ENCODE results near the gene STARD10. TPM values are rescaled to one million over a fixed set of nuclear protein-coding genes. Genes with fewer than 3 reads are reported as not detected.
"Not testable (repeated sequence)": the region's sequence is repeated elsewhere in the genome, so short reads cannot be mapped to it uniquely, and the experiment has no call there.

Gene STARD10
- total RNA-seq, 1 donor from 2014 or later, result 28.2 TPM

- H3K4me1 ChIP-seq (ENCODE audit: control insufficient read depth in 3 of 3, insufficient read depth in 3 of 3, low read length in 3 of 3), result peaks cover 18 to 39% (median 28%) of the 10 kb centered on the region in 3 donors
- no peaks in the 10 kb centered on the region for H3K9me3 ChIP-seq (ENCODE audit: control insufficient read depth in 3 of 3, low read length in 3 of 3)
- H3K9ac ChIP-seq (ENCODE audit: low read depth in 1 of 3, low read length in 3 of 3), result no peak overlapping the region
- H3K27ac ChIP-seq (ENCODE audit: low read depth, low read length), result no peak overlapping the region
- no peak overlapping the region for H3K4me3 ChIP-seq (ENCODE audit: low read length in 3 of 3)
- no peaks in the 10 kb centered on the region for H3K27me3 ChIP-seq (ENCODE audit: control insufficient read depth in 3 of 3, insufficient read depth in 3 of 3, low read length in 3 of 3)
- peaks cover 10 to 19% (median 18%) of the 10 kb centered on the region in 3 donors for H3K36me3 ChIP-seq (ENCODE audit: control insufficient read depth in 3 of 3, insufficient read depth in 3 of 3, low read length in 3 of 3)
Measured at GRCh38 chr11:72818971-72819370, 25.1 kb upstream of the STARD10 start.

DNA sequence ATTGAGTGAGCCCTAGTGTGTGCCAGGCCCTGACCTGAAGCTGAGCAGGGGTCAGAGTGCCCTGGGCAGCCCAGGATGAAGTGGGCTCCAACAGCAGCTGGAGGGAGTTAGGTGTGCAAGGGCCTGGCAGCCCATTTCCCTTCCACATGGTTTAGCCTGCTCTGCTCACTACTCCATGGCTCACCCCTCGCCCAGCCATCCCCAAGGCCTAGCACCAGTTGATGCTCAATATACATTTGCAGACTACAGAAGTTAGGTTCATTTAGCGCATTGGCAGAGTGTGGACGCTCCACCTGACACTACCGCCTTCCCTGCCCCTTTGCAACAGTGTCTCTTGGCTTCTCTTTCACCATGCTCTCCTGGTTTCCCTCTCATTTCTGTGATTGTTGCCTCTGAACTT, 24.1 kb upstream of the STARD10 start:
- Histone ChIP-seq H3K27me3 (ENCODE audit: control insufficient read depth in 3 of 3, insufficient read depth in 3 of 3, low read length in 3 of 3) (no peaks in the 10 kb centered on the region), H3K9me3 (ENCODE audit: control insufficient read depth in 3 of 3, low read length in 3 of 3) (no peaks in the 10 kb centered on the region), H3K27ac (ENCODE audit: low read depth, low read length) (no peak overlapping the region), H3K4me3 (ENCODE audit: low read length in 3 of 3) (no peak overlapping the region), H3K4me1 (ENCODE audit: control insufficient read depth in 3 of 3, insufficient read depth in 3 of 3, low read length in 3 of 3) (peaks cover 26 to 48% (median 37%) of the 10 kb centered on the region in 3 donors), H3K9ac (ENCODE audit: low read depth in 1 of 3, low read length in 3 of 3) (no peak overlapping the region), H3K36me3 (ENCODE audit: control insufficient read depth in 3 of 3, insufficient read depth in 3 of 3, low read length in 3 of 3) (peaks cover 10 to 19% (median 18%) of the 10 kb centered on the region in 3 donors)

DNA sequence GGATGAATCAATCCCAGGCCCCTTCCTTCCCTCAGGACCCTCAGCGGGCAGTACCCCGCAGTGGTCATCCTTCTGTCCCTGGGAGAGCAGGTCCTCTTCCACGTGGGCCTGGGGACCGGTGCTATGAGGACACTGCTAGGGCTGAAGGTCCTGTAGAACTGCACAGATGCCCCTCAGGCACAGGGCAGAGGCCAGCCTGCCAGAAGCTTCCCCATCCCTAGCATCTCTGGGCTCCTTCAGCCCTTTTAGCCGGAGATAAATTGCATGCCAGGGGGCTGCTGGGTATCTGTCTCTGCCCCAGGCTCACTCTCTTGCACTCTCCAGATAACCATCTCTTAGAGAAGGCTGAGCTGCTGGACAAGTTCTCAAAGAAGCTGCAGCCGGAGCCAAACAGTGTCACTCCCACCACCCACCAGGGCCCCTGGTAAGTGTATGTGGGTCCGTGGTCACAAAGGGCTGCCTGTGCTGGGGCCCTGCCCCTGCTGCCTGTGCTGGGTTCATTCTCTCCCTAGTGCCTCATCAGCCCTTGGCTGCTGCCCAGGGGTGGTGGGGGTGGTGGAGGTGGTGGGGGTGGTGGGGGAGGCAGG, 22.6 kb upstream of the STARD10 start:
- H3K36me3 ChIP-seq (ENCODE audit: control insufficient read depth in 3 of 3, insufficient read depth in 3 of 3, low read length in 3 of 3), result peaks cover 10 to 19% (median 18%) of the 10 kb centered on the region in 3 donors
- H3K27me3 ChIP-seq (ENCODE audit: control insufficient read depth in 3 of 3, insufficient read depth in 3 of 3, low read length in 3 of 3), result no peaks in the 10 kb centered on the region
- peaks cover 26 to 49% (median 34%) of the 10 kb centered on the region in 3 donors for H3K4me1 ChIP-seq (ENCODE audit: control insufficient read depth in 3 of 3, insufficient read depth in 3 of 3, low read length in 3 of 3)
- no peak overlapping the region for H3K27ac ChIP-seq (ENCODE audit: low read depth, low read length)
- no peak overlapping the region for H3K9ac ChIP-seq (ENCODE audit: low read depth in 1 of 3, low read length in 3 of 3)
- no peaks in the 10 kb centered on the region for H3K9me3 ChIP-seq (ENCODE audit: control insufficient read depth in 3 of 3, low read length in 3 of 3)
- H3K4me3 ChIP-seq (ENCODE audit: low read length in 3 of 3), result no peak overlapping the region

GRCh38 chr11:72815110-72815618, 21.3 kb upstream of the STARD10 start:
- Histone ChIP-seq H3K9me3 (ENCODE audit: control insufficient read depth in 3 of 3, low read length in 3 of 3) (no peaks in the 10 kb centered on the region), H3K27ac (ENCODE audit: low read depth, low read length) (peak overlapping the region; percentile 96), H3K4me3 (ENCODE audit: low read length in 3 of 3) (peak overlapping the region; percentile 87 to 99 (median 99)), H3K27me3 (ENCODE audit: control insufficient read depth in 3 of 3, insufficient read depth in 3 of 3, low read length in 3 of 3) (no peaks in the 10 kb centered on the region), H3K9ac (ENCODE audit: low read depth in 1 of 3, low read length in 3 of 3) (peak overlapping the region; percentile 87 to 95 (median 94)), H3K36me3 (ENCODE audit: control insufficient read depth in 3 of 3, insufficient read depth in 3 of 3, low read length in 3 of 3) (peaks cover 10 to 22% (median 16%) of the 10 kb centered on the region in 3 donors), H3K4me1 (ENCODE audit: control insufficient read depth in 3 of 3, insufficient read depth in 3 of 3, low read length in 3 of 3) (peaks cover 20 to 43% (median 27%) of the 10 kb centered on the region in 3 donors)

- H3K36me3 ChIP-seq (ENCODE audit: control insufficient read depth in 3 of 3, insufficient read depth in 3 of 3, low read length in 3 of 3), result peaks cover 10 to 22% (median 17%) of the 10 kb centered on the region in 3 donors
- peaks cover 20 to 43% (median 27%) of the 10 kb centered on the region in 3 donors for H3K4me1 ChIP-seq (ENCODE audit: control insufficient read depth in 3 of 3, insufficient read depth in 3 of 3, low read length in 3 of 3)
- H3K27ac ChIP-seq (ENCODE audit: low read depth, low read length), result peak within 1 kb of the TSS; percentile 96
- peak within 1 kb of the TSS; percentile 87 to 95 (median 94) for H3K9ac ChIP-seq (ENCODE audit: low read depth in 1 of 3, low read length in 3 of 3)
- no peaks in the 10 kb centered on the region for H3K9me3 ChIP-seq (ENCODE audit: control insufficient read depth in 3 of 3, low read length in 3 of 3)
- no peaks in the 10 kb centered on the region for H3K27me3 ChIP-seq (ENCODE audit: control insufficient read depth in 3 of 3, insufficient read depth in 3 of 3, low read length in 3 of 3)
- peak within 1 kb of the TSS; percentile 87 to 99 (median 99) for H3K4me3 ChIP-seq (ENCODE audit: low read length in 3 of 3)
Measured at GRCh38 chr11:72814286-72815109, 20.7 kb upstream of the STARD10 start, which contains the start of gene ATG16L2. Gene ATG16L2, plus strand, starts transcription at chr11:72814411. Its CDS starts 35 bp downstream, at chr11:72814446.

DNA sequence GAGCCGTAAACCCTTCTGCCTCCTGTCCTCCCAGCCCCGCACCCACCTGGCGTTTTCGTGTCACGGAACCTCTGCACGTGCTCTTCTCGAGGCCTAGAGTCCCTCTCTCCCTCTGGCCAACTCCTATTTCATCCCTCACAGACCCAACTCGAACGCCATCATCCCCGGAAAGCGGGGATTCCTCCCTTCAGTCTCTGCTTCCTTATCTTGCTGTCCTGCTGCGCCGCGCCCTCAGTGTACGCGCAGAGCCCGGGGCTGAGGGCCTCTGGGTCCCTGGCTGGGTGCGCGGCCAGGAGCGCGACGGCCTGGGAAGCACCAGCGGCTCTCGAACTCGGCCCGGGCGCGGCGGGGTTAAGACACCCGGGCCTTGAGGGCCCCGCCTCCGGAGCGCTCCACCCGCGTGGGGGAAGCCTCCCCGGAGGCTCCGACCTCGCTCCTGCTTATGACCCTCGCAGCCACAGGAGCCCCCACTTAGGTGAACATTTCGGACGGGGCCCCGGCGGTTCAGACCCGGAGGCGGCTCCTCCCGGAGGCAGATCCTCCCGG, 20.0 kb upstream of the STARD10 start:
- Histone ChIP-seq H3K4me1 (ENCODE audit: control insufficient read depth in 3 of 3, insufficient read depth in 3 of 3, low read length in 3 of 3) (peaks cover 20 to 43% (median 27%) of the 10 kb centered on the region in 3 donors), H3K9ac (ENCODE audit: low read depth in 1 of 3, low read length in 3 of 3) (peak overlapping the region; percentile 73 to 95 (median 94)), H3K27ac (ENCODE audit: low read depth, low read length) (peak overlapping the region; percentile 96), H3K4me3 (ENCODE audit: low read length in 3 of 3) (peak overlapping the region; percentile 79 to 99 (median 99)), H3K36me3 (ENCODE audit: control insufficient read depth in 3 of 3, insufficient read depth in 3 of 3, low read length in 3 of 3) (peaks cover 9 to 18% (median 18%) of the 10 kb centered on the region in 3 donors), H3K27me3 (ENCODE audit: control insufficient read depth in 3 of 3, insufficient read depth in 3 of 3, low read length in 3 of 3) (no peaks in the 10 kb centered on the region), H3K9me3 (ENCODE audit: control insufficient read depth in 3 of 3, low read length in 3 of 3) (no peaks in the 10 kb centered on the region)

GRCh38 chr11:72812967-72813739, 19.3 kb upstream of the STARD10 start:
- Histone ChIP-seq H3K27me3 (ENCODE audit: control insufficient read depth in 3 of 3, insufficient read depth in 3 of 3, low read length in 3 of 3) (no peaks in the 10 kb centered on the region), H3K9me3 (ENCODE audit: control insufficient read depth in 3 of 3, low read length in 3 of 3) (no peaks in the 10 kb centered on the region), H3K36me3 (ENCODE audit: control insufficient read depth in 3 of 3, insufficient read depth in 3 of 3, low read length in 3 of 3) (peaks cover 11 to 15% (median 14%) of the 10 kb centered on the region in 3 donors), H3K27ac (ENCODE audit: low read depth, low read length) (peak overlapping the region; percentile 96), H3K4me1 (ENCODE audit: control insufficient read depth in 3 of 3, insufficient read depth in 3 of 3, low read length in 3 of 3) (peaks cover 20 to 43% (median 27%) of the 10 kb centered on the region in 3 donors), H3K4me3 (ENCODE audit: low read length in 3 of 3) (peak overlapping the region; percentile 79 to 99 (median 99)), H3K9ac (ENCODE audit: low read depth in 1 of 3, low read length in 3 of 3) (peak overlapping the region; percentile 73 to 95 (median 94))

GRCh38 chr11:72812604-72812966, 18.7 kb upstream of the STARD10 start:
- no peaks in the 10 kb centered on the region for H3K27me3 ChIP-seq (ENCODE audit: control insufficient read depth in 3 of 3, insufficient read depth in 3 of 3, low read length in 3 of 3)
- peaks cover 7 to 10% (median 9%) of the 10 kb centered on the region in 3 donors for H3K36me3 ChIP-seq (ENCODE audit: control insufficient read depth in 3 of 3, insufficient read depth in 3 of 3, low read length in 3 of 3)
- H3K4me1 ChIP-seq (ENCODE audit: control insufficient read depth in 3 of 3, insufficient read depth in 3 of 3, low read length in 3 of 3), result peaks cover 20 to 43% (median 27%) of the 10 kb centered on the region in 3 donors
- no peaks in the 10 kb centered on the region for H3K9me3 ChIP-seq (ENCODE audit: control insufficient read depth in 3 of 3, low read length in 3 of 3)
- peak overlapping the region; percentile 73 to 95 (median 94) for H3K9ac ChIP-seq (ENCODE audit: low read depth in 1 of 3, low read length in 3 of 3)
- H3K4me3 ChIP-seq (ENCODE audit: low read length in 3 of 3), result peak overlapping the region; percentile 79 to 99 (median 99)
- H3K27ac ChIP-seq (ENCODE audit: low read depth, low read length), result no peak overlapping the region

GRCh38 chr11:72811686-72812085, 17.8 kb upstream of the STARD10 start:
- not testable (repeated sequence) for H3K9me3 ChIP-seq (ENCODE audit: control insufficient read depth in 3 of 3, low read length in 3 of 3); H3K36me3 ChIP-seq (ENCODE audit: control insufficient read depth in 3 of 3, insufficient read depth in 3 of 3, low read length in 3 of 3); H3K9ac ChIP-seq (ENCODE audit: low read depth in 1 of 3, low read length in 3 of 3); H3K27me3 ChIP-seq (ENCODE audit: control insufficient read depth in 3 of 3, insufficient read depth in 3 of 3, low read length in 3 of 3); H3K4me3 ChIP-seq (ENCODE audit: low read length in 3 of 3); H3K27ac ChIP-seq (ENCODE audit: low read depth, low read length)
- peaks cover 20 to 43% (median 27%) of the 10 kb centered on the region in 3 donors for H3K4me1 ChIP-seq (ENCODE audit: control insufficient read depth in 3 of 3, insufficient read depth in 3 of 3, low read length in 3 of 3)
